ENCODE results near the gene EEF1AKMT3. TPM values are rescaled to one million over a fixed set of nuclear protein-coding genes. Genes with fewer than 3 reads are reported as not detected.

The EEF1AKMT3 gene
- polyA plus RNA-seq, 1 donor = 8.0 TPM

DNA sequence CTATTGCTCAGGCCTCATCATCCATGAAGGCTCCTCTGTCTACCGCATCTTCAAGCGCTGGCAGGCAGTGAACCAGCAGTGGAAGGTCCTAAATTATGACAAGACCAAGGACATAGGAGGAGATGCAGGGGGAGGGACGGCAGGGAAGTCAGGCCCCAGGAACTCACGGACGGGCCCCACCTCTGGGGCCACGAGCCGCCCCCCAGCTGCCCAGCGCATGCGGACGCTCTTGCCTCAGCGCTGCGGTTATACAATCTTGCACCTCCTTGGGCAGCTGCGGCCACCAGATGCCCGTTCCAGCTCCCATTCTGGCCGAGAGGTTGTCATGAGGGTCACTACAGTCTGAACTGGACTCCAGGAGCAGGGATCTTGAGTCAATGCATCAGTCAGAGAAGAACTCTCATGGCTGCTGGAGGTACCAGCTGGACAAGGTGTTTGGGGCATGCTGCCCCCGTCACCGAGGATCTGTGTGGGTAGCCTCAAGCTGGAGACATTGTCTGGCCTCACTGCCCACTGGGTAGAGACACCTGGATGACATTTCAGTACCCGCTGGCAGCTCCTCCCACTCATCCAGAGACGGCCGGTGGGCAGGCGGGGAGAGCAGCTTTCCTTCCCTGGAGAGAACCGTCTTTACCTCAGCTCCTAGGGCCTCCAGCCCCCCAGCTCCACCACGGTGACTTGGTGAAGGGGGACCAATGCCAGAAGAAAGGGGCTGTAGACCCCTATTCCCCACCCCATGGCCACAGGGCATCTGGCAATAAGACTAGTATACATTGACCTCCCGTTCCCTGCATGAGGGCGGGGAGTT is 13.7 kb upstream of the EEF1AKMT3 start:
- no peak for DNase-seq
- Histone ChIP-seq H3K27ac (ENCODE audit: low read length) (no peak overlapping the region), H3K9me3 (ENCODE audit: control insufficient read depth, low read depth, low read length) (peaks cover 3% of the 10 kb centered on the region), H3K4me1 (ENCODE audit: control insufficient read depth, insufficient read depth, low read length) (peaks cover 11% of the 10 kb centered on the region), H3K4me3 (ENCODE audit: low read length) (no peak overlapping the region), H3K27me3 (ENCODE audit: control insufficient read depth, insufficient read depth, low read length) (peaks cover 5% of the 10 kb centered on the region), H3K36me3 (ENCODE audit: control insufficient read depth, insufficient read depth, low read length) (peaks cover 18% of the 10 kb centered on the region)
- 100% methylated on average over 1 of the region's 25 CpGs for WGBS (ENCODE audit: insufficient coverage, low lambda C conversion rate)

DNA sequence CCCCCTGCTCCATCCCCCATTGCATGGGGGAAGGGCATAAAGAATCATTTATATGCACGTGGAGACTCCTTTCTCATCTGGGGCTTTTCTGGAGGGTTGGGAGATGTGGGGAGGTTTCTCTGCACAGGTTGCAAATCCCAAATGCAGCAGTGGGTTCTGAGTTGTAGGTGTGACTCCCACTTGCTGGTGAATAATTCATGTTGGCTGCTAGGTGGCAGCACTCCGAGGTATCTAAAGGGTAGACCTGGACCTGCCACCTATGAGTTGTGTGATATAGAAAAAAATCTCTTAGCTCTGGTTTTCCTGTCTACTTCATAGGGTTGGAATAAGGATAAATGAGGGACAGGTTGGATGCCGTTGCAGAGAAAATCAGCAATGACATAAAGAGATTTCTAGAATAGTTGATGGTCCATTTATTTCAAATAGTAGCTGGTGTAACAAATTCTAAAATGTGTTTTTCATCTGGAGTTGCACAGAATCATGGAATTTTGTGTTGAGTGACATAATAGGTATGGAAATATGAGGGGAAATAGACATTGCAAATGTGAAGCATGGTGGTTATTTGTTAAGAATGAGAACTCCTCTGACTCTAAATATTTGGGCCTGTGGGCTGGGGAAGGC is 12.9 kb upstream of the EEF1AKMT3 start:
- Histone ChIP-seq H3K4me1 (ENCODE audit: control insufficient read depth, insufficient read depth, low read length) (peaks cover 4% of the 10 kb centered on the region), H3K27me3 (ENCODE audit: control insufficient read depth, insufficient read depth, low read length) (peaks cover 12% of the 10 kb centered on the region), H3K4me3 (ENCODE audit: low read length) (no peak overlapping the region), H3K27ac (ENCODE audit: low read length) (no peak overlapping the region), H3K9me3 (ENCODE audit: control insufficient read depth, low read depth, low read length) (peaks cover 3% of the 10 kb centered on the region), H3K36me3 (ENCODE audit: control insufficient read depth, insufficient read depth, low read length) (peaks cover 18% of the 10 kb centered on the region)
- no CpG with 5 or more reads among the region's 3 CpGs for WGBS (ENCODE audit: insufficient coverage, low lambda C conversion rate)
- DNase-seq = peak in 1 of 2 donors; percentile 44

DNA sequence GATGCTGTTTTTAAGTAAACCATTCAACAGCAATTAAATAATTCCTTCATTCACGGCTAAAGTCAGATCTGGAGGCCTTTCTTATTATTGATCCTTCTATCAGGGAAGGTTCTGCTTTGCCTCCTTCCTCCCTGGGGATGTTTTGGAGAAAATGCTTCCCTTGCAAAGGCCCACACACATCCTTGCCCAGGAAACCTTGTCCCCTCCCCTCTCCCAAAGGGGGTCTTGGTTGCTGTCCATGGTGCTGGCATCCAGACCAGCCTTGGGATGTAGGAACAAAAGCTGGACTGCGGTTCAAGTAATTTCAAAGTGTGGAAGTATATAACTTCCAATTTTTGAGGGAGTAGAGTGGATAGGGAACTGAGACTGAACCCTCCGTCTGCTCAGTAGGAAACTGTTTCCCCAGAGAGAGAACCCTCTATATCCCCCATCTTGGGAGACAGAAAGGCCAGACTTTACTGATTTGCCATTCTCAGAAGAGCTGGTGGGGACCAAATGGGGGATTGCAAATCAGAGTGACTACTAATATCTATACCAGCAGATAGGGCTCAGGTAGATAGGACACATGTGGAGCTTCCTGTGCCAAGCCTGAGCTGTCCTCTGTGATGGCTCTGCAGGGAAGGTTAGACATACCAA is 11.9 kb upstream of the EEF1AKMT3 start:
- WGBS (ENCODE audit: insufficient coverage, low lambda C conversion rate) = 80% methylated on average over 1 of the region's 3 CpGs
- peaks cover 18% of the 10 kb centered on the region for H3K36me3 ChIP-seq (ENCODE audit: control insufficient read depth, insufficient read depth, low read length)
- peaks cover 9% of the 10 kb centered on the region for H3K9me3 ChIP-seq (ENCODE audit: control insufficient read depth, low read depth, low read length)
- no peak for DNase-seq
- no peak overlapping the region for H3K4me3 ChIP-seq (ENCODE audit: low read length)
- no peak overlapping the region for H3K27ac ChIP-seq (ENCODE audit: low read length)
- H3K4me1 ChIP-seq (ENCODE audit: control insufficient read depth, insufficient read depth, low read length) = peaks cover 7% of the 10 kb centered on the region
- peaks cover 22% of the 10 kb centered on the region for H3K27me3 ChIP-seq (ENCODE audit: control insufficient read depth, insufficient read depth, low read length)

DNA sequence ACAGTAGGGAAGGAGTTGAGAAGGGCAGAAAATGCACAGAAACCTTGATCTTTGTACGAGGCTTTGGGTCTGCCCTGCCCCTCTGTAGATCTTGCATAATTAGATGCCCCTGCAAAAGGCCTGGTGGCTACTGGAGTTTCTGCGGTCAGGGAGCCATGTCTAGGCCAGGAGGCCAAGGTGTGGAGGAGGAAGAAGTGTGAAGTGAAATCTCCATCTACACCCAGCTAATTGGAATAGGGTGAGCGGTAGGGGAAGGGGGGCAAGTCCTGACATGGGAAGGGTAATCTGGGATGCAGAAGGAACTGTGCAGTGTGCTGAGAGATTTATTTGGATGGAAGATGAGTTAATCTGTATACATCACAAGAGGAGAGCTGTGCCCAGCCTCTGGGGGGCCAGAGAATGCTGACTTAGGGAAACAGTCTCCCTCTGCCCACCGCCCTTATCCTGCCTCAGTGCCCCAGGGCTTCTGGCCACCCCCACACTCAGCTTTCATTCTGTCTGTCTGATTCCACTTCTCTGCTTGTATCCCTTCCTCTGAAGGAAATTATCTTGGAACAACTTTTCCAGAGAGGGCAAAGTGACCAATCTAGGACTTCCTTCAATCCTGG is 10.9 kb upstream of the EEF1AKMT3 start:
- no peak overlapping the region for H3K4me3 ChIP-seq (ENCODE audit: low read length)
- peaks cover 32% of the 10 kb centered on the region for H3K27me3 ChIP-seq (ENCODE audit: control insufficient read depth, insufficient read depth, low read length)
- H3K9me3 ChIP-seq (ENCODE audit: control insufficient read depth, low read depth, low read length) = peaks cover 13% of the 10 kb centered on the region
- no peak overlapping the region for H3K27ac ChIP-seq (ENCODE audit: low read length)
- H3K4me1 ChIP-seq (ENCODE audit: control insufficient read depth, insufficient read depth, low read length) = peaks cover 14% of the 10 kb centered on the region
- no peak for DNase-seq
- no CpG with 5 or more reads among the region's 4 CpGs for WGBS (ENCODE audit: insufficient coverage, low lambda C conversion rate)
- peaks cover 18% of the 10 kb centered on the region for H3K36me3 ChIP-seq (ENCODE audit: control insufficient read depth, insufficient read depth, low read length)

DNA sequence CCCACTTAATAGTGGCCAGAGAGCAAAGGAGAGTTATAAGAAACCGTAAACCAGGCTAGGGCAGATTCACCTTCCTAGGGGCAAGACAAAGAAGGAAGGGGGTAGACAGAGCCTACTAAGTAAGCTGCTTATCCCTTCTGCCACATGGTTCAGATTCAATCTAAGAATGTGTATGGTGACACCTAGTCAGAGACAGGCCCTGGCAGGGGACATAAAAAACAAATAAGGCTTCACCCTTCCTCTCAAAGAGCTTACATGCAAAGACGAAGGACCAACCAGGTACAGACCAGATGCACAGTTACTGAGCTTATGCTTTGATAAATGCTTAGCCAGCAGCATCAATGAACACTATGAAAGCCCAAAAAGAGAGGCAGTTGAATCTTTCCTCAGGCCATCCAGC is 10.0 kb upstream of the EEF1AKMT3 start:
- Histone ChIP-seq H3K9me3 (ENCODE audit: control insufficient read depth, low read depth, low read length) (peaks cover 13% of the 10 kb centered on the region), H3K27me3 (ENCODE audit: control insufficient read depth, insufficient read depth, low read length) (peaks cover 42% of the 10 kb centered on the region), H3K27ac (ENCODE audit: low read length) (no peak overlapping the region), H3K4me1 (ENCODE audit: control insufficient read depth, insufficient read depth, low read length) (peaks cover 20% of the 10 kb centered on the region), H3K36me3 (ENCODE audit: control insufficient read depth, insufficient read depth, low read length) (peaks cover 18% of the 10 kb centered on the region), H3K4me3 (ENCODE audit: low read length) (no peak overlapping the region)
- DNase-seq = no peak
- WGBS (ENCODE audit: insufficient coverage, low lambda C conversion rate) = no CpG with 5 or more reads among the region's 2 CpGs

DNA sequence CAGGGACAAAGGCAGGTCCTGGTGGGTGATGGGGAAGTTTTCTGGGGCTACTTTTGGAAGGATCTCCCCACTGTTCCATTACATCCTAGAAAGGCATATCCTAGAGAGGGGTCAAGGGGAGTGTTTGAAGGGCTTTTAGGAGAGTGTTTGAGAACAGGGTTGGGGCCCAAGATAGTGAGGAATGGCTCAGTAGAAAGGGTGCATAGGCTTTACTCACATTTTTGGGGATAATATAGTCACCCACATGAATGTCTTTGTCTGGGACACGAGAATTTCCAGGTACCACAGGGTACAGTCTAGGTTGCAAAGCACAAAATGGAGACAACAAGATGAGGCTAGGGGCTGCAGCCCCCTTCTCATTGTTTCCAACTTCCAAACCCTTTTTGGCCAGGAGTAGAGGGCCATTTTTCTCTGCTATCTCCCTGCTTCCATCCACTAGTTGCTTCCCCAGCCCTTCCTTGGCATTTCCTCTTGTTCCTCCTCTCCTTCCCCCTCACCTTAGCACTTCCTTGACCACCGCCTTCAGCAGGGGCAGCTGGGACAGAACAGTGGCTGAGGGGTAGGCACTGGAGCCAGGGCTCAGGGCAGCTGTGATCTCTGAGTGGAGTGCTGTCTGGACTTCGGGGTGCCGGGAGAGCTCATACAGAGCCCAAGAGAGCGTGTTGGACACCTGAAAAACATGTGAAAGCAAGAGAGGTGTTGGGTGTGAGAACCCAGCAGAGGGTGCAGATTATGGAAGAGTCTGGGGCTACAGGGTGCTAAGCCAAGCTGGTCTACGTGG is 8.3 kb upstream of the EEF1AKMT3 start:
- DNase-seq = no peak
- Histone ChIP-seq H3K36me3 (ENCODE audit: control insufficient read depth, insufficient read depth, low read length) (peaks cover 12% of the 10 kb centered on the region), H3K4me1 (ENCODE audit: control insufficient read depth, insufficient read depth, low read length) (peaks cover 20% of the 10 kb centered on the region), H3K27me3 (ENCODE audit: control insufficient read depth, insufficient read depth, low read length) (peaks cover 45% of the 10 kb centered on the region), H3K4me3 (ENCODE audit: low read length) (peak overlapping the region; percentile 47), H3K27ac (ENCODE audit: low read length) (no peak overlapping the region), H3K9me3 (ENCODE audit: control insufficient read depth, low read depth, low read length) (peaks cover 10% of the 10 kb centered on the region)
- 80% methylated on average over 1 of the region's 6 CpGs for WGBS (ENCODE audit: insufficient coverage, low lambda C conversion rate)

DNA sequence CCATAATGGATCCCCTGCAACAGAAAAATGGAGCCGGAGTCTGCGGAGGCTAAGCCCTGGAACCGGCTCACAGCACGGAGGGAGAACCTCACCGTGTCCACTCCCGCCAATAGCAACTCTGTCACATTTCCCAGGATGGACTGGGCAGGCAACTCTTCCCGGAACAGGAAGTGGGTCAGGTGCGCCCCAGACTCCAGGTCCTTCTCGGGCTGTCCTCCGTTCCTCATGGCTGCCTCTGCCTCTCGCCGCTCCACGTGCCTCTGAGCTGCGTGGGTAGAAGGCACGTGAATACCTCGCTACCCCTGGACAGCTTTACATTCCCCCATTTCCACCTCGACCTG is 7.8 kb upstream of the EEF1AKMT3 start:
- H3K36me3 ChIP-seq (ENCODE audit: control insufficient read depth, insufficient read depth, low read length) = peaks cover 13% of the 10 kb centered on the region
- H3K27ac ChIP-seq (ENCODE audit: low read length) = no peak overlapping the region
- no peak for DNase-seq
- H3K9me3 ChIP-seq (ENCODE audit: control insufficient read depth, low read depth, low read length) = peaks cover 10% of the 10 kb centered on the region
- H3K27me3 ChIP-seq (ENCODE audit: control insufficient read depth, insufficient read depth, low read length) = peaks cover 45% of the 10 kb centered on the region
- no CpG with 5 or more reads among the region's 17 CpGs for WGBS (ENCODE audit: insufficient coverage, low lambda C conversion rate)
- H3K4me1 ChIP-seq (ENCODE audit: control insufficient read depth, insufficient read depth, low read length) = peaks cover 20% of the 10 kb centered on the region
- peak overlapping the region; percentile 47 for H3K4me3 ChIP-seq (ENCODE audit: low read length)

DNA sequence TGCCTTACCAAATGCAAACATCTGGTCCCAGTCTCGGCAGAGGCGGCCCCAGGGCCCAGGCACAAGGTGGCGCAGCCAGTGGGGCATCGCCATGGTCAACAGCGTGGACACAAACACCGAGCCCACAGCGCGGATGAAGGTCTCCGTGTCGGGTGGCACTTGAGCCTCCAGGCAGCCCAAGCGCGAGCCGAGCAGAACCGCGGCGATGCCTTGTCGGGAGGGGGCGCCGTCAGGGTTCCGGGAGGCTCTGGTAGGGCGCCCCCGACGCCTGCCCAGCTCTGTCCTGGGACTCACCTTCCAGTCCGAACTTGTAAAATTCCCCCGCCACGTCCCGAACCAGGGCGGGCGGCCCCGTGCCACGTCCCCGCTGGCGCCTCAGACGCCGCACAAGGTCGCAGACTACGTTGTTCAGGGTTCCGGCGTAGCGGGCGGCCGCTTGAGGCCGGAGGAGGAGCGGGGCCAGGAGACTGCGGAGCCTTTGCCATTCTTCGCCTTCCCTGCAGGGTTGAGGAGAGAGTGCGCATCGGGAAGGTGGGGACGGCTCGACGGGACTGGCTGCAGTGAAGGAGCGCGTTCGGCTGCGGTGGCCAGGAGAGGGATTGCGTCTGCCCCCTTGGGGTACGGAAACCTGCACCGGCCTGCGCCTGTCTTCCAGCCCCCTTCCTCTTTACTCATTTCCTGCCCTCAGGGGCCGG is 7.3 kb upstream of the EEF1AKMT3 start:
- Histone ChIP-seq H3K4me1 (ENCODE audit: control insufficient read depth, insufficient read depth, low read length) (peaks cover 20% of the 10 kb centered on the region), H3K36me3 (ENCODE audit: control insufficient read depth, insufficient read depth, low read length) (peaks cover 14% of the 10 kb centered on the region), H3K27me3 (ENCODE audit: control insufficient read depth, insufficient read depth, low read length) (peaks cover 45% of the 10 kb centered on the region), H3K27ac (ENCODE audit: low read length) (no peak overlapping the region), H3K9me3 (ENCODE audit: control insufficient read depth, low read depth, low read length) (peaks cover 10% of the 10 kb centered on the region), H3K4me3 (ENCODE audit: low read length) (peak overlapping the region; percentile 47)
- no CpG with 5 or more reads among the region's 60 CpGs for WGBS (ENCODE audit: insufficient coverage, low lambda C conversion rate)
- DNase-seq = peak in 1 of 2 donors; percentile 59

DNA sequence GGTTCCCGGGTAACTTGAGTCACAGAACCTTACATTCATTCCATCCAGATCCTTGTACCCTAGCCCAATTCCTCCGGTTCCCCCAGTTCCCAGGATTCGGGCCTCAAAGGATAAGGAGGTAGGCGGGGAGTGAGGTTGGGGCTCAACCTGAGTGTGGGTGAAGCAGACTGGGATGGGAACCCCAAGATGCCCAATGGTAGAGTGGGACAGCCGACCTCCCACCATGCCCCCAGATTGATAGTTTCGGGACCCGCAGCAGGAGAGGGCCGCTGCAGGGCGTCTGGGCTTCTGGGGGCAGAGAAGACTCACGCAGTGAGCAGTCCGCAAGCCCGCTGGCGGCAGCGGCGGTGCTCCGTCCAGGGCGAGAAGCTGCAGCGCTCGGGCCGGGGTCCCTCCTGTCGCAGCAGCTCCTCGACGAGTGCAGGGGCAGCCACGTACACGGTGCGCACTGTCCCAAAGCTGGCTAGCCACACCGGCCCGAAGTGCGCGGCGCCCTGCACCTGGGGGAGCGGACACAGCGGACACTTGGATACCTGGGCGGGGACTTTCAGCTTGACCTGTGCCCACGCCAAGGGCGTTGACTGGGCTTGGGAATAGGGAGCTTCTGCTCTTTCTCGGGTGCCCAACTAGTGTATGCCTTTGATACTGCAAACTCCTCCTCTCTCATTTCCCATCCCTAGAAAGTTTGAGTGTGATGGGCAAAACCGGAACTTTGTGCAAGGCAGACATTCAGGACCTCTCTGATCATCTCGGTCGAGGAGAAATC is 6.5 kb upstream of the EEF1AKMT3 start:
- peaks cover 14% of the 10 kb centered on the region for H3K36me3 ChIP-seq (ENCODE audit: control insufficient read depth, insufficient read depth, low read length)
- H3K27ac ChIP-seq (ENCODE audit: low read length) = no peak overlapping the region
- H3K27me3 ChIP-seq (ENCODE audit: control insufficient read depth, insufficient read depth, low read length) = peaks cover 45% of the 10 kb centered on the region
- 0% methylated on average over 1 of the region's 40 CpGs for whole genome bisulfite sequencing (ENCODE audit: insufficient coverage, low lambda C conversion rate)
- peak overlapping the region; percentile 47 for H3K4me3 ChIP-seq (ENCODE audit: low read length)
- peaks cover 10% of the 10 kb centered on the region for H3K9me3 ChIP-seq (ENCODE audit: control insufficient read depth, low read depth, low read length)
- H3K4me1 ChIP-seq (ENCODE audit: control insufficient read depth, insufficient read depth, low read length) = peaks cover 24% of the 10 kb centered on the region
- DNase-seq = no peak
